Measurements from ENCODE around the gene WFDC2. TPM values are rescaled to one million over a fixed set of nuclear protein-coding genes. Genes with fewer than 3 reads are reported as not detected.

The WFDC2 gene
- total RNA-seq, 1 donor from 2014 or later, result not detected

GRCh38 chr20:45452772-45453691 is 16.5 kb upstream of the WFDC2 start:
- TF ChIP-seq CTCF (IDR thresholded peaks at IDR 0.05), result no peak
- Mint-ChIP-seq H3K4me1 (ENCODE audit: low read depth) (no peaks in the 10 kb centered on the region), H3K9me3 (ENCODE audit: low read depth) (no peaks in the 10 kb centered on the region)

GRCh38 chr20:45456632-45457031 is 12.9 kb upstream of the WFDC2 start:
- no peak overlapping the region for H3K27ac Mint-ChIP-seq (ENCODE audit: unreplicated experiment)
- H3K9me3 Mint-ChIP-seq (ENCODE audit: low read depth), result no peaks in the 10 kb centered on the region
- H3K4me1 Mint-ChIP-seq (ENCODE audit: low read depth), result no peaks in the 10 kb centered on the region
- H3K27me3 Mint-ChIP-seq (ENCODE audit: low read depth), result peaks cover 36% of the 10 kb centered on the region
- no peaks in the 10 kb centered on the region for H3K36me3 Mint-ChIP-seq (ENCODE audit: low read depth)
- H3K4me3 Mint-ChIP-seq (ENCODE audit: unreplicated experiment), result no peak overlapping the region
- no peak for DNase-seq (ENCODE audit: low spot score)
- TF ChIP-seq CTCF (IDR thresholded peaks at IDR 0.05), result peak; percentile 60

More at GRCh38 chr20:45452772-45453691, 16.5 kb upstream of the WFDC2 start:
- no peak for DNase-seq (ENCODE audit: low spot score)
- Mint-ChIP-seq H3K4me3 (ENCODE audit: unreplicated experiment) (no peak overlapping the region), H3K27me3 (ENCODE audit: low read depth) (peaks cover 28% of the 10 kb centered on the region), H3K27ac (ENCODE audit: unreplicated experiment) (no peak overlapping the region), H3K36me3 (ENCODE audit: low read depth) (no peaks in the 10 kb centered on the region)

- Mint-ChIP-seq H3K36me3 (ENCODE audit: low read depth) (no peaks in the 10 kb centered on the region), H3K9me3 (ENCODE audit: low read depth) (no peaks in the 10 kb centered on the region), H3K4me3 (ENCODE audit: unreplicated experiment) (no peak overlapping the region), H3K27me3 (ENCODE audit: low read depth) (peaks cover 30% of the 10 kb centered on the region), H3K4me1 (ENCODE audit: low read depth) (no peaks in the 10 kb centered on the region), H3K27ac (ENCODE audit: unreplicated experiment) (no peak overlapping the region)
- peak; percentile 58 for TF ChIP-seq CTCF (IDR thresholded peaks at IDR 0.05)
- DNase-seq (ENCODE audit: low spot score), result no peak
These were observed 9.9 kb upstream of the WFDC2 start for GRCh38 chr20:45459606-45460005.

- no peak for DNase-seq (ENCODE audit: low spot score)
- H3K27me3 Mint-ChIP-seq (ENCODE audit: low read depth), result peaks cover 35% of the 10 kb centered on the region
- H3K4me1 Mint-ChIP-seq (ENCODE audit: low read depth), result no peaks in the 10 kb centered on the region
- no peak overlapping the region for H3K4me3 Mint-ChIP-seq (ENCODE audit: unreplicated experiment)
- H3K27ac Mint-ChIP-seq (ENCODE audit: unreplicated experiment), result no peak overlapping the region
- TF ChIP-seq CTCF (IDR thresholded peaks at IDR 0.05), result no peak
- H3K9me3 Mint-ChIP-seq (ENCODE audit: low read depth), result no peaks in the 10 kb centered on the region
- H3K36me3 Mint-ChIP-seq (ENCODE audit: low read depth), result no peaks in the 10 kb centered on the region
These were observed 8.3 kb upstream of the WFDC2 start for GRCh38 chr20:45461225-45461624.

- no peak overlapping the region for H3K4me3 Mint-ChIP-seq (ENCODE audit: unreplicated experiment)
- peaks cover 36% of the 10 kb centered on the region for H3K27me3 Mint-ChIP-seq (ENCODE audit: low read depth)
- H3K9me3 Mint-ChIP-seq (ENCODE audit: low read depth), result no peaks in the 10 kb centered on the region
- no peak overlapping the region for H3K27ac Mint-ChIP-seq (ENCODE audit: unreplicated experiment)
- no peaks in the 10 kb centered on the region for H3K4me1 Mint-ChIP-seq (ENCODE audit: low read depth)
- no peak for DNase-seq (ENCODE audit: low spot score)
- TF ChIP-seq CTCF (IDR thresholded peaks at IDR 0.05), result no peak
- H3K36me3 Mint-ChIP-seq (ENCODE audit: low read depth), result no peaks in the 10 kb centered on the region
These were observed 6.6 kb upstream of the WFDC2 start for GRCh38 chr20:45462711-45463509.

Measured in chondrocyte (in vitro differentiated cells).